ENCODE measurements around the gene CEP295NL.

DNA sequence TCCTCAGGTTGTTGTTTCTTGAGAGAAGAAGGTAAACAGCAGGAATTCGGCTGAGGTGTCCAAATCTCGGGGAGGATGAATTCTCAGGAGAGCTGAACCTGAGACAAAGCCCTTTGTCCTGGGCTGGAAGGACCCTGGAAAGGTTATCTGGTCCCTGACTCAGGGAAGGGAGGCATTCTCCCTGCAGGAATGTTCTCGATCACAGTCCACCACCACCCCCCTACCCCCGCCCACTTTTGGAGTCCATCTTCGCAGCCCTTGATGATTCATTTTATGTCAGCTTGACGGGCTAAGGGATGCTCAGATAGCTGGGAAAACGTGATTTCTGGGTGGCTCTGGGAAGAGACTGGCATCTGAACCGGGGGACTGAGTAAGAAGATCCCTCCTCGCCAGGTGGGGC, 1.4 kb upstream of the CEP295NL start:
- no peak for TF ChIP-seq POLR2A (IDR thresholded peaks at IDR 0.05; ENCODE audit: low read depth, low read length)
- TF ChIP-seq TAF1 (IDR thresholded peaks at IDR 0.05; ENCODE audit: borderline replicate concordance, low read depth, low read length) = no peak
